Small intestine (tissue), 7 donors: ENCODE results near the gene MPST. TPM values are rescaled to one million over a fixed set of nuclear protein-coding genes. Genes with fewer than 3 reads are reported as not detected.

Experiments used
- DNase-seq, 2 donors: peaks; one replicate each; pipeline versions ENCODE4 v3.0.0 to v3.0.0-alpha.2; 2013
- FAIRE-seq: peaks from 2 replicates; lab custom pipeline; 2012; peaks lifted over from hg19 to GRCh38; lab: Jason Lieb, UNC
- H3K27ac ChIP-seq, 3 donors: one replicate each; pipeline ENCODE4 v1.5.1; 2013; ENCODE audit warnings: low read length in 2 of 3, mild to moderate bottlenecking in 2 of 3, control low read depth in 1 of 3, inconsistent platforms in 1 of 3, low read depth in 1 of 3, moderate library complexity in 1 of 3
- H3K27me3 ChIP-seq, 3 donors: one replicate each; pipeline ENCODE4 v1.6.1; 2013; ENCODE audit warnings: low read length in 3 of 3, inconsistent platforms in 1 of 3; ENCODE audit not compliant: control insufficient read depth in 3 of 3, insufficient read depth in 3 of 3
- H3K36me3 ChIP-seq, 3 donors: one replicate each; pipeline ENCODE4 v1.6.1; 2013; ENCODE audit warnings: low read length in 3 of 3, inconsistent platforms in 1 of 3, low read depth in 1 of 3, mild to moderate bottlenecking in 1 of 3, moderate library complexity in 1 of 3; ENCODE audit not compliant: control insufficient read depth in 3 of 3, insufficient read depth in 2 of 3
- H3K4me1 ChIP-seq, 3 donors: one replicate each; pipeline ENCODE4 v1.6.1; 2013; ENCODE audit warnings: low read length in 2 of 3, inconsistent platforms in 1 of 3, low read depth in 1 of 3, mild to moderate bottlenecking in 1 of 3, moderate library complexity in 1 of 3; ENCODE audit not compliant: control insufficient read depth in 3 of 3, insufficient read depth in 2 of 3
- H3K4me3 ChIP-seq, 3 donors: one replicate each; pipeline ENCODE4 v1.5.1; 2013; ENCODE audit warnings: low read length in 3 of 3, control low read depth in 1 of 3, inconsistent platforms in 1 of 3, low read depth in 1 of 3, mild to moderate bottlenecking in 1 of 3, moderate library complexity in 1 of 3
- H3K9me3 ChIP-seq, 2 donors: one replicate each; pipeline ENCODE4 v1.6.1; 2013; ENCODE audit warnings: low read depth in 1 of 2, low read length in 1 of 2; ENCODE audit not compliant: control insufficient read depth in 2 of 2, insufficient read depth in 1 of 2
- WGBS, 3 donors: extraction: QIAGEN DNeasy Blood & Tissue Kit; methylation state at CpG; one replicate each; pipeline ENCODE4 v1.1.7; 2013; 5-methylcytosine and 5-hydroxymethylcytosine counted together
- polyA plus RNA-seq, 4 donors: library from polyadenylated mRNA; stranded (reverse) in 3 of 4; unstranded in 1 of 4; fragments of 200-250 nt in 3 of 4; fragments of 120-200 nt in 1 of 4; gene quantifications; one replicate each; pipeline versions ENCODE4 v1.2.1 to v1.2.3, GENCODE V29; 2013
- donor health status: healthy with polysubstance abuse.
- donor health status: control.
- donor health status: control.
- donor health status: Bipolar disorder and iron deficiency.
- donor health status: healthy.

MPST gene
- polyA plus RNA-seq, 4 donors: 192 to 549 (median 305) TPM

DNA sequence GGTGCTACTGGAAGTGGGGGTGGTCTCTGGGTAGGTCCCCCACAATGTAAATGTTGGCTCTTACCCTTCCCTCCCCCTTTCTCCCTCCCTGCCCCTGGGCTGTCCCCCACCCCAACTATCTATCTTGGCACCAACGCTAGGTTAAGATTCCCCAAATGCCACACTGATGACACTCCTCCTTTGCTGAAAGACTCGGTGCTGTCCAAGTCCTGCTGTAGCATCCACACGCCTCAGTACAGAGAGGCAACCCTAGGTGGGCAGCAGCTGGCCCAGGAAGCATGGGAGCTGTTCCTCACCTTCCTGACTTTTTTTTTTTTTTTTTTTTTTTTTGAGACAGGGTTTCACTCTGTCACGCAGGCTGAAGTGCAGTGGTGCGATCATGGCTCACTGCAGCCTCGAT is 28.6 kb downstream of the MPST start:
- Histone ChIP-seq H3K4me3 (no peak overlapping the region), H3K9me3 (no peaks in the 10 kb centered on the region), H3K27me3 (no peaks in the 10 kb centered on the region), H3K27ac (no peak overlapping the region), H3K4me1 (peaks cover 0 to 25% (median 2%) of the 10 kb centered on the region in 3 donors), H3K36me3 (peaks cover 0 to under 1% (median 0%) of the 10 kb centered on the region in 3 donors)
- FAIRE-seq (no peak), DNase-seq (no peak)
- 82 to 91% (median 84%) methylated on average over 6 of the region's 6 CpGs for WGBS, 3 donors

DNA sequence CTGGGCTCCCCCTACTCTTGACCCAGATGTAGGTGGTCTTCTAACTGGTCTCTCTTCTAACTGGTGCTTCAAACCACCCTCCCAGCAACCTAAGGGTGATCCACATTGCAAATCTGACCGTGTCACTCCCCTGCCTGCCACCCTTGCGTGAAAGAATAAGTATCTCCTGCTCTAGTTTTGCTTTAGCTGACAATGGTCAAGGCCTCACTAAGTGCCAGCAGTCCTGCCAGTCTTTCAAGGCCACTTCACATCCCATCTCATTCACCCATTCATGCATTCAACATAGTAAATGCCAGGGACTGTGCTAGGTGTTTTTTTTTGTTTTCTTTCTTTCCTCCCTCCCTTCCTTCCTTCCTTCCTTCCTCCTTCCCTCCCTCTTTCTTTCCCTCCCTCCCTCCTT is 29.7 kb downstream of the MPST start:
- H3K4me3 ChIP-seq: no peak overlapping the region
- no peaks in the 10 kb centered on the region for H3K27me3 ChIP-seq
- DNase-seq: no peak
- peaks cover 0 to 24% (median 1%) of the 10 kb centered on the region in 3 donors for H3K4me1 ChIP-seq
- no peak overlapping the region for H3K27ac ChIP-seq
- no peaks in the 10 kb centered on the region for H3K9me3 ChIP-seq
- peaks cover 0 to 11% (median 0%) of the 10 kb centered on the region in 3 donors for H3K36me3 ChIP-seq
- no peak for FAIRE-seq
- WGBS, 3 donors: 78 to 87% (median 80%) methylated on average over 2 of the region's 2 CpGs

- peaks cover 0 to 18% (median 0%) of the 10 kb centered on the region in 3 donors for H3K36me3 ChIP-seq
- H3K4me1 ChIP-seq: peaks cover 0 to 21% (median 0%) of the 10 kb centered on the region in 3 donors
- H3K27me3 ChIP-seq: no peaks in the 10 kb centered on the region
- H3K9me3 ChIP-seq: no peaks in the 10 kb centered on the region
- no peak for DNase-seq
- H3K4me3 ChIP-seq: no peak overlapping the region
- no peak for FAIRE-seq
- 67 to 77% (median 76%) methylated on average over 6 of the region's 6 CpGs for WGBS, 3 donors
- peak overlapping the region in 1 of 3 donors; percentile 2 for H3K27ac ChIP-seq
Observed at GRCh38 chr22:37050913-37051312, 31.4 kb downstream of the MPST start.

- WGBS, 3 donors: 6 to 11% (median 11%) methylated on average over 54 to 89 of the region's 89 CpGs
- no peak for FAIRE-seq
- Histone ChIP-seq H3K4me3 (peak within 1 kb of the TSS; percentile 30 to 67 (median 61)), H3K4me1 (peaks cover 0 to 21% (median 0%) of the 10 kb centered on the region in 3 donors), H3K9me3 (no peaks in the 10 kb centered on the region), H3K36me3 (peaks cover 0 to 26% (median 0%) of the 10 kb centered on the region in 3 donors), H3K27ac (peak within 1 kb of the TSS in 1 of 3 donors; percentile 9), H3K27me3 (no peaks in the 10 kb centered on the region)
- DNase-seq: peak; percentile 59 to 73
Observed at GRCh38 chr22:37051391-37052385, 32.1 kb downstream of the MPST start, which contains the start of gene KCTD17. Gene KCTD17, plus strand, starts transcription at chr22:37051742. Its CDS starts 19 bp downstream, at chr22:37051761.

GRCh38 chr22:37052386-37053309 is 33.1 kb downstream of the MPST start:
- WGBS, 3 donors: 84 to 94% (median 92%) methylated on average over 24 to 25 of the region's 25 CpGs
- FAIRE-seq: no peak
- Histone ChIP-seq H3K9me3 (no peaks in the 10 kb centered on the region), H3K4me3 (peak overlapping the region in 2 of 3 donors; percentile 25 to 67), H3K4me1 (peaks cover 0 to 21% (median 0%) of the 10 kb centered on the region in 3 donors), H3K27ac (no peak overlapping the region), H3K36me3 (peaks cover 0 to 33% (median 0%) of the 10 kb centered on the region in 3 donors), H3K27me3 (no peaks in the 10 kb centered on the region)
- DNase-seq: no peak

GRCh38 chr22:37053310-37054055 is 33.9 kb downstream of the MPST start:
- Histone ChIP-seq H3K4me1 (peaks cover 0 to 21% (median 0%) of the 10 kb centered on the region in 3 donors), H3K9me3 (no peaks in the 10 kb centered on the region), H3K36me3 (peaks cover 0 to 41% (median 0%) of the 10 kb centered on the region in 3 donors), H3K27ac (no peak overlapping the region), H3K4me3 (no peak overlapping the region), H3K27me3 (no peaks in the 10 kb centered on the region)
- WGBS, 3 donors: 56 to 75% (median 75%) methylated on average over 16 of the region's 16 CpGs
- DNase-seq (peak; percentile 40 to 48), FAIRE-seq (no peak)

DNA sequence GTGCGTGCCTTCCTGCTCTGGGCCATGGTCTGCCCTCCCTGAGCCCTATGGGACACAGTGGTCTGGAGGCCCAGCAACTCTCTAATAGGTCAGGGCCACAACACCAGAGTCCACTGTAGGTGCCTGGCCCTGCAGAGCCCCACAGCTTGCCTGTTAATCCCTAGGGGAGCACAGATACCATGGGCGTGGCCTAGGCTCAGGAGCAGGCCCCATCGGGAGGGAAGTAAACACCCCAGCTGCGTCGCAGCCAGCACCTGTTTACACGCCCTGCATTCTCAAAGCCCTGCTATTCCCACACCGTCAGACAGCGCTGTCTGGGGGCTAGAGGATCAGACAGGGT is 34.5 kb downstream of the MPST start:
- FAIRE-seq (no peak), DNase-seq (peak; percentile 41 to 56)
- Histone ChIP-seq H3K9me3 (no peaks in the 10 kb centered on the region), H3K4me1 (peaks cover 0 to 21% (median 0%) of the 10 kb centered on the region in 3 donors), H3K27me3 (no peaks in the 10 kb centered on the region), H3K4me3 (no peak overlapping the region), H3K36me3 (peaks cover 0 to 46% (median 0%) of the 10 kb centered on the region in 3 donors), H3K27ac (peak overlapping the region in 1 of 3 donors; percentile 0)
- 18 to 63% (median 40%) methylated on average over 8 of the region's 8 CpGs for WGBS, 3 donors
